Measurements from ENCODE around the gene CTTN. TPM values are rescaled to one million over a fixed set of nuclear protein-coding genes. Genes with fewer than 3 reads are reported as not detected.

Gene CTTN
- total and polyA plus RNA-seq, 10 of the 15 experiments (the other 5 are each of a cell fraction or from before 2014, with no cell fraction given), result 1.1 to 37.8 (median 11.8) TPM

GRCh38 chr11:70371241-70371640 is 27.1 kb upstream of the CTTN start:
- Histone ChIP-seq H3K36me3 (ENCODE audit: control insufficient read depth in 2 of 2, insufficient read depth in 2 of 2, low read length in 1 of 2) (peaks cover 3 to 9% of the 10 kb centered on the region in 2 experiments; a peak in 3 of 4 replicates), H3K27me3 (replicated peaks in 1 of 2; ENCODE audit: control insufficient read depth in 2 of 2, insufficient read depth in 2 of 2, low read length in 1 of 2) (no peaks in the 10 kb centered on the region), H3K27ac (ENCODE audit: control insufficient read depth, insufficient read depth) (no peak overlapping the region), H4K20me1 (ENCODE audit: control insufficient read depth, insufficient read depth) (no peaks in the 10 kb centered on the region), H2AFZ (ENCODE audit: control insufficient read depth, low read depth, low read length) (no peak overlapping the region), H3K9me3 (replicated peaks; ENCODE audit: control insufficient read depth, insufficient read depth, low read length) (no peaks in the 10 kb centered on the region), H3K4me3 (no peak overlapping the region), H3K79me2 (ENCODE audit: control insufficient read depth, insufficient read depth, low read length) (no peaks in the 10 kb centered on the region), H3K4me2 (ENCODE audit: control insufficient read depth, insufficient read depth) (no peak overlapping the region), H3K9ac (ENCODE audit: control insufficient read depth, insufficient read depth, low read length) (no peak overlapping the region), H3K4me1 (ENCODE audit: control insufficient read depth, insufficient read depth, low read length) (no peaks in the 10 kb centered on the region)
- ChIA-PET POLR2A (no interaction called here), SMC1A (ENCODE audit: uncharacterized antibody, unreplicated experiment) (no interaction called here), RAD21 (ENCODE audit: unreplicated experiment) (no interaction called here), CTCF (no interaction called here)
- FAIRE-seq (peak; percentile 99), ATAC-seq (no peak), DNase-seq (ENCODE audit: low read depth, low spot score) (no peak)
- no peak for TF ChIP-seq MXI1 (IDR thresholded peaks at IDR 0.05; ENCODE audit: low read depth, low read length)
- TF ChIP-seq CBX5 (IDR thresholded peaks at IDR 0.05; ENCODE audit: low read depth), result no peak
- TF ChIP-seq SREBF2 (IDR thresholded peaks at IDR 0.05; ENCODE audit: low read length), result no peak
- TF ChIP-seq SIX5 (IDR thresholded peaks at IDR 0.05; ENCODE audit: low read depth, low read length, severe bottlenecking), result no peak
- no peak for TF ChIP-seq ZBTB40 (IDR thresholded peaks at IDR 0.05; ENCODE audit: borderline replicate concordance)
- no peak for TF ChIP-seq BMI1 (IDR thresholded peaks at IDR 0.05; ENCODE audit: borderline replicate concordance)
- no peak for TF ChIP-seq SMARCA5 (IDR thresholded peaks at IDR 0.05)
- no peak for TF ChIP-seq ZNF207 (IDR thresholded peaks at IDR 0.05; ENCODE audit: borderline replicate concordance)
- TF ChIP-seq ZNF687 (IDR thresholded peaks at IDR 0.05), result no peak
- TF ChIP-seq ZZZ3 (IDR thresholded peaks at IDR 0.05; ENCODE audit: control insufficient read depth, insufficient read length, low read depth), result no peak
- TF ChIP-seq RAD51 (IDR thresholded peaks at IDR 0.05), result no peak
- TF ChIP-seq IRF3 (IDR thresholded peaks at IDR 0.05), result no peak
- TF ChIP-seq ZBED1 (IDR thresholded peaks at IDR 0.05; ENCODE audit: borderline replicate concordance), result no peak
- no TSS peak for BruUV-seq (replicated peaks)
- in situ Hi-C loops (cut with MboI) (no loop called here), intact Hi-C loops (cut with micrococcal nuclease; ENCODE audit: unreplicated experiment) (no loop called here)
- WGBS (ENCODE audit: insufficient coverage, insufficient replicate concordance, low lambda C conversion rate, missing lambda C conversion rate), result 64% methylated on average over 5 of the region's 5 CpGs
